ENCODE results near the gene PDE6A.

PDE6A gene

DNA sequence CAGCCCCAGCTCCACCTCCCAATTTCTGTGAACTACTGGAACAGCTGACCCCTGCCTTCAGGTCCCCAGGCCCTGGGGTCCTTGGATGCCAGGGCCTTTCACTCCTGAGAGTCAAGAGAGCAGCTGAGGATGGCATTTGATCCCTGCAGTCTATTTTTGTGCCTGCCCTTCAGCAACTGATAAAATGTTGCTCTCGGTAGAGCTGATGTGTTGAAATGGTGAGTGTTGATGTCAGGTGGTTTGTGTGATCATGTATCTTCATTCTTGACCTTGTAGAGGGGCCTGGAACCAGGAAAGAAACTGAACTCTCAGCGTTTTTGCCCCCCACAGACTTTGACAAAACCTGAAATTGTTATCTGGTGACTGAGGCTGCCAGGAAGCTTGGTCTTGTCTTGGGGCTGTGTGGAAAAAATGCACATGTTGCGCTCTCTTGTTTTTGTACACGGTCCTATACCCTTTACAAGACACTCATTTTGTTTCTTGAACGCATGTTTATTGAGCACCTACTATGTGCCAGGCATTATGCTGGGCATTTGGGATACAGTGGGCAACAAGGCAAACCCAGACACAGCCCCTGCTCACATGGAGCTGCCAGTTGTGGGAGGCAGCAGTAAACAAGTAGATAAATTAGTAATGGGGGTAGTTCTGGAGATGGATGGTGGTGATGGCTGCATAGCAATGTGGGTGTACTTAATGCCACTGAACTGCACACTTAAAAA lies 136.2 kb downstream of the PDE6A start:
- DNase-seq: no peak
- Histone ChIP-seq H3K4me1 (ENCODE audit: control insufficient read depth, insufficient read depth, low read length, poor library complexity, severe bottlenecking) (no peaks in the 10 kb centered on the region), H3K4me3 (ENCODE audit: insufficient read depth, low read depth, low read length, poor library complexity, severe bottlenecking) (no peak overlapping the region), H3K27ac (ENCODE audit: insufficient read depth, low read length, poor library complexity, severe bottlenecking) (no peak overlapping the region), H3K9me3 (ENCODE audit: control insufficient read depth, low read length) (no peaks in the 10 kb centered on the region), H3K27me3 (replicated peaks; ENCODE audit: control insufficient read depth, insufficient read depth, low read length, poor library complexity, severe bottlenecking) (no peaks in the 10 kb centered on the region), H3K36me3 (ENCODE audit: control insufficient read depth, insufficient read depth, low read length) (no peaks in the 10 kb centered on the region)

All from effector memory CD4-positive, alpha-beta T cell (primary cell).